Esophagus muscularis mucosa (tissue), 4 donors: ENCODE data around the gene CYP27B1. TPM values are rescaled to one million over a fixed set of nuclear protein-coding genes. Genes with fewer than 3 reads are reported as not detected.
A peak's percentile ranks its signal among the peaks of the same experiment; 100 is the strongest.

ENCODE experiments used
- DNase-seq: peaks from one replicate; pipeline ENCODE4 v3.0.0-alpha.2; 2017; ENCODE audit errors: extremely low spot score
- H3K27ac ChIP-seq, 4 donors: fragments of 200-600 bp; sonication (generic); replicated peaks in 1 of 4; 1 replicate in 3 of 4; 2 replicates in 1 of 4; pipeline ENCODE4 v1.5.1; 2016 to 2019; ENCODE audit warnings: mild to moderate bottlenecking in 1 of 4
- H3K27me3 ChIP-seq, 4 donors: fragments of 200-600 bp; sonication (generic); one replicate each; pipeline versions ENCODE4 v1.5.1 to v1.6.0; 2016 to 2019
- H3K36me3 ChIP-seq, 4 donors: fragments of 200-600 bp; sonication (generic); one replicate each; pipeline ENCODE4 v1.5.1; 2016 to 2019
- H3K4me1 ChIP-seq, 4 donors: fragments of 200-600 bp; sonication (generic); one replicate each; pipeline ENCODE4 v1.5.1; 2016 to 2019
- H3K4me3 ChIP-seq, 4 donors: fragments of 200-600 bp; sonication (generic); 1 replicate in 2 of 4; 2 replicates in 2 of 4; pipeline ENCODE4 v1.5.1; 2016 to 2019; ENCODE audit warnings: mild to moderate bottlenecking in 4 of 4, moderate library complexity in 1 of 4
- H3K9me3 ChIP-seq, 4 donors: fragments of 200-600 bp; sonication (generic); 1 replicate in 3 of 4; 2 replicates in 1 of 4; pipeline ENCODE4 v1.5.1; 2016 to 2019
- CTCF ChIP-seq, 3 experiments: fragments of 200-600 bp in 2 of 3; fragments of 450-650 bp in 1 of 3; sonication (generic) in 2 of 3; IDR thresholded peaks; one replicate each; pipeline ENCODE4 v1.5.1; 2017 to 2019; ENCODE audit warnings: antibody characterized with exemption in 3 of 3, mild to moderate bottlenecking in 2 of 3, moderate library complexity in 1 of 3
- EP300 ChIP-seq: sonication (generic); formaldehyde crosslinking; IDR thresholded peaks from one replicate; pipeline ENCODE4 v1.6.1; 2017; ENCODE audit warnings: antibody characterized with exemption
- POLR2A ChIP-seq: fragments of 450-650 bp; IDR thresholded peaks from one replicate; pipeline ENCODE4 v1.6.1; 2017; ENCODE audit warnings: antibody characterized with exemption, moderate library complexity, mild to moderate bottlenecking, low read depth
- POLR2AphosphoS5 ChIP-seq, 2 donors: sonication (generic); formaldehyde crosslinking; IDR thresholded peaks; one replicate each; pipeline ENCODE4 v1.6.1; 2017; ENCODE audit warnings: antibody characterized with exemption in 2 of 2
- WGBS: methylation state at CpG from one replicate; pipeline ENCODE4 v1.1.5; 2018; 5-methylcytosine and 5-hydroxymethylcytosine counted together
- intact Hi-C: fragments of 100-400 bp; cut with DNase I; formaldehyde crosslinking; loops from one replicate; pipeline ENCODE4 v1.15.1; 2023
- total RNA-seq, 4 donors: library from RNA; depleted of rRNA; stranded (reverse); fragments of >200 nt; gene quantifications; one replicate each; pipeline versions ENCODE4 v1.1.0 to v1.2.1, GENCODE V29; 2016

The CYP27B1 gene
- total RNA-seq, 4 donors from 2014 or later: 0.32 to 0.66 TPM; not detected in 2

GRCh38 chr12:57726151-57726883 lies 40.6 kb downstream of the CYP27B1 start:
- 24% methylated on average over 12 of the region's 79 CpGs for WGBS
- H3K36me3 ChIP-seq: peaks cover 0 to 8% (median 8%) of the 10 kb centered on the region in 4 donors
- DNase-seq: no peak
- intact Hi-C loops: no loop called here
- H3K27ac ChIP-seq: peak overlapping the region; percentile 43 to 56 (median 54)
- peaks cover 6 to 57% (median 13%) of the 10 kb centered on the region in 4 donors for H3K27me3 ChIP-seq
- H3K9me3 ChIP-seq: no peaks in the 10 kb centered on the region
- peak overlapping the region; percentile 60 to 75 (median 65) for H3K4me3 ChIP-seq
- H3K4me1 ChIP-seq: peaks cover 14 to 25% (median 21%) of the 10 kb centered on the region in 4 donors
- TF ChIP-seq CTCF (IDR thresholded peaks at IDR 0.05) (peak; percentile 52 to 77 (median 56)), EP300 (no peak), POLR2AphosphoS5 (IDR thresholded peaks at IDR 0.05) (peak; percentile 29 to 33), POLR2A (no peak)

- WGBS: 26% methylated on average over 4 of the region's 10 CpGs
- peak overlapping the region; percentile 60 to 75 (median 65) for H3K4me3 ChIP-seq
- TF ChIP-seq POLR2A (no peak), CTCF (IDR thresholded peaks at IDR 0.05) (no peak), EP300 (no peak), POLR2AphosphoS5 (IDR thresholded peaks at IDR 0.05) (no peak)
- no peaks in the 10 kb centered on the region for H3K9me3 ChIP-seq
- peaks cover 14 to 25% (median 21%) of the 10 kb centered on the region in 4 donors for H3K4me1 ChIP-seq
- no peak for DNase-seq
- H3K27me3 ChIP-seq: peaks cover 6 to 52% (median 13%) of the 10 kb centered on the region in 4 donors
- H3K27ac ChIP-seq: peak overlapping the region in 3 of 4 donors; percentile 43 to 56 (median 54)
- peaks cover 5 to 13% (median 13%) of the 10 kb centered on the region in 4 donors for H3K36me3 ChIP-seq
- intact Hi-C loops: no loop called here
Observed at GRCh38 chr12:57725851-57726150, 41.1 kb downstream of the CYP27B1 start.

GRCh38 chr12:57724936-57725740 lies 41.7 kb downstream of the CYP27B1 start:
- H3K4me1 ChIP-seq: peaks cover 14 to 25% (median 21%) of the 10 kb centered on the region in 4 donors
- intact Hi-C loops: no loop called here
- DNase-seq: peak; percentile 75
- peaks cover 6 to 45% (median 13%) of the 10 kb centered on the region in 4 donors for H3K27me3 ChIP-seq
- H3K27ac ChIP-seq: no peak overlapping the region
- TF ChIP-seq POLR2A (no peak), EP300 (no peak), POLR2AphosphoS5 (IDR thresholded peaks at IDR 0.05) (no peak), CTCF (IDR thresholded peaks at IDR 0.05) (no peak)
- no peak overlapping the region for H3K4me3 ChIP-seq
- peaks cover 11 to 20% (median 20%) of the 10 kb centered on the region in 4 donors for H3K36me3 ChIP-seq
- 56% methylated on average over 6 of the region's 11 CpGs for WGBS
- H3K9me3 ChIP-seq: no peaks in the 10 kb centered on the region

GRCh38 chr12:57724003-57724935 lies 42.6 kb downstream of the CYP27B1 start:
- peak; percentile 89 for DNase-seq
- Histone ChIP-seq H3K4me3 (no peak overlapping the region), H3K27me3 (peaks cover 6 to 45% (median 13%) of the 10 kb centered on the region in 4 donors), H3K9me3 (no peaks in the 10 kb centered on the region), H3K4me1 (peaks cover 14 to 25% (median 21%) of the 10 kb centered on the region in 4 donors), H3K36me3 (peaks cover 19 to 29% (median 28%) of the 10 kb centered on the region in 4 donors), H3K27ac (no peak overlapping the region)
- intact Hi-C loops: no loop called here
- no peak for TF ChIP-seq CTCF (IDR thresholded peaks at IDR 0.05)
- peak in 1 of 2 donors; percentile 7 for TF ChIP-seq POLR2AphosphoS5 (IDR thresholded peaks at IDR 0.05)
- 91% methylated on average over 12 of the region's 12 CpGs for WGBS
